Central memory CD8-positive, alpha-beta T cell (primary cell): ENCODE data around the gene APBA2.

Source experiments
- ATAC-seq: fragments of 150-1000 bp; cut with Tn5 transposase; replicated peaks from 2 replicates; pipeline ENCODE4 v1.10.0; 2022; ENCODE audit warnings: mild to moderate bottlenecking, moderate FRiP score, moderate number of reproducible peaks; ENCODE audit not compliant: poor library complexity, severe bottlenecking; ENCODE audit errors: extremely low read depth
- DNase-seq, 2 donors: peaks; one replicate each; pipeline ENCODE4 v3.0.0; 2021; ENCODE audit warnings: low spot score in 2 of 2
- H3K27ac Mint-ChIP-seq: one replicate; pipeline ENCODE4 v1.8.0; 2022; ENCODE audit warnings: low read depth, mild to moderate bottlenecking, moderate library complexity, mixed read lengths
- H3K27me3 Mint-ChIP-seq: one replicate; pipeline ENCODE4 v1.8.0; 2022; ENCODE audit warnings: mixed read lengths
- H3K36me3 Mint-ChIP-seq: one replicate; pipeline ENCODE4 v1.8.0; 2022; ENCODE audit warnings: mild to moderate bottlenecking, moderate library complexity, mixed read lengths; ENCODE audit not compliant: insufficient read depth
- H3K4me1 Mint-ChIP-seq: one replicate; pipeline ENCODE4 v1.8.0; 2022; ENCODE audit warnings: mixed read lengths
- H3K4me3 Mint-ChIP-seq: one replicate; pipeline ENCODE4 v1.8.0; 2022; ENCODE audit warnings: mild to moderate bottlenecking, moderate library complexity, mixed read lengths
- H3K9me3 Mint-ChIP-seq: one replicate; pipeline ENCODE4 v1.8.0; 2022; ENCODE audit warnings: mixed read lengths

APBA2 gene

GRCh38 chr15:29088666-29089065 lies 202.9 kb downstream of the APBA2 start:
- DNase-seq, result no peak
- Mint-ChIP-seq H3K4me1 (peaks cover 48% of the 10 kb centered on the region), H3K4me3 (no peak overlapping the region), H3K36me3 (peaks cover 10% of the 10 kb centered on the region), H3K9me3 (peaks cover 5% of the 10 kb centered on the region), H3K27me3 (no peaks in the 10 kb centered on the region), H3K27ac (peak overlapping the region; percentile 75)
- ATAC-seq, result no peak

- H3K9me3 Mint-ChIP-seq, result no peaks in the 10 kb centered on the region
- H3K4me3 Mint-ChIP-seq, result peak overlapping the region; percentile 74
- H3K4me1 Mint-ChIP-seq, result peaks cover 48% of the 10 kb centered on the region
- peaks cover 10% of the 10 kb centered on the region for H3K36me3 Mint-ChIP-seq
- H3K27me3 Mint-ChIP-seq, result no peaks in the 10 kb centered on the region
- peak in 1 of 2 donors; percentile 30 for DNase-seq
- peak; percentile 75 for ATAC-seq
- peak overlapping the region; percentile 75 for H3K27ac Mint-ChIP-seq
Measured at GRCh38 chr15:29089731-29090616, 204.2 kb downstream of the APBA2 start.

GRCh38 chr15:29090617-29091466 lies 205.1 kb downstream of the APBA2 start:
- Mint-ChIP-seq H3K27ac (peak overlapping the region; percentile 75), H3K36me3 (peaks cover 12% of the 10 kb centered on the region), H3K27me3 (no peaks in the 10 kb centered on the region), H3K9me3 (no peaks in the 10 kb centered on the region), H3K4me3 (peak overlapping the region; percentile 74), H3K4me1 (peaks cover 48% of the 10 kb centered on the region)
- peak; percentile 47 for ATAC-seq
- peak in 1 of 2 donors; percentile 37 for DNase-seq

GRCh38 chr15:29091666-29092065 lies 205.9 kb downstream of the APBA2 start:
- Mint-ChIP-seq H3K27ac (peak overlapping the region; percentile 75), H3K4me3 (no peak overlapping the region), H3K9me3 (no peaks in the 10 kb centered on the region), H3K36me3 (peaks cover 12% of the 10 kb centered on the region), H3K4me1 (peaks cover 48% of the 10 kb centered on the region), H3K27me3 (no peaks in the 10 kb centered on the region)
- DNase-seq (no peak), ATAC-seq (no peak)

- Mint-ChIP-seq H3K27ac (no peak overlapping the region), H3K36me3 (peaks cover 12% of the 10 kb centered on the region), H3K4me3 (no peak overlapping the region), H3K9me3 (no peaks in the 10 kb centered on the region), H3K27me3 (no peaks in the 10 kb centered on the region), H3K4me1 (peaks cover 40% of the 10 kb centered on the region)
- ATAC-seq (no peak), DNase-seq (no peak)
Measured at GRCh38 chr15:29092376-29093064, 206.7 kb downstream of the APBA2 start.

GRCh38 chr15:29093065-29093435 lies 207.3 kb downstream of the APBA2 start:
- H3K27me3 Mint-ChIP-seq, result no peaks in the 10 kb centered on the region
- no peaks in the 10 kb centered on the region for H3K9me3 Mint-ChIP-seq
- no peak overlapping the region for H3K4me3 Mint-ChIP-seq
- H3K36me3 Mint-ChIP-seq, result peaks cover 12% of the 10 kb centered on the region
- no peak overlapping the region for H3K27ac Mint-ChIP-seq
- DNase-seq, result no peak
- ATAC-seq, result no peak
- peaks cover 34% of the 10 kb centered on the region for H3K4me1 Mint-ChIP-seq

- Mint-ChIP-seq H3K9me3 (no peaks in the 10 kb centered on the region), H3K4me3 (no peak overlapping the region), H3K27ac (no peak overlapping the region), H3K27me3 (no peaks in the 10 kb centered on the region), H3K36me3 (peaks cover 12% of the 10 kb centered on the region), H3K4me1 (peaks cover 27% of the 10 kb centered on the region)
- DNase-seq (no peak), ATAC-seq (no peak)
Measured at GRCh38 chr15:29093696-29094343, 208.0 kb downstream of the APBA2 start.

GRCh38 chr15:29094711-29095110 lies 208.9 kb downstream of the APBA2 start:
- H3K27ac Mint-ChIP-seq, result no peak overlapping the region

GRCh38 chr15:29095746-29096145 lies 210.0 kb downstream of the APBA2 start:
- Mint-ChIP-seq H3K27me3 (no peaks in the 10 kb centered on the region), H3K4me3 (no peak overlapping the region), H3K9me3 (no peaks in the 10 kb centered on the region), H3K4me1 (peaks cover 8% of the 10 kb centered on the region), H3K36me3 (peaks cover 10% of the 10 kb centered on the region), H3K27ac (no peak overlapping the region)
- DNase-seq (no peak), ATAC-seq (no peak)

More at GRCh38 chr15:29094711-29095110, 208.9 kb downstream of the APBA2 start:
- Mint-ChIP-seq H3K4me3 (no peak overlapping the region), H3K4me1 (peaks cover 18% of the 10 kb centered on the region), H3K9me3 (no peaks in the 10 kb centered on the region), H3K36me3 (peaks cover 12% of the 10 kb centered on the region), H3K27me3 (no peaks in the 10 kb centered on the region)
- DNase-seq, result no peak
- no peak for ATAC-seq

GRCh38 chr15:29097168-29097567 lies 211.4 kb downstream of the APBA2 start:
- Mint-ChIP-seq H3K36me3 (peaks cover 11% of the 10 kb centered on the region), H3K4me1 (no peaks in the 10 kb centered on the region), H3K27ac (no peak overlapping the region), H3K9me3 (no peaks in the 10 kb centered on the region), H3K27me3 (no peaks in the 10 kb centered on the region), H3K4me3 (no peak overlapping the region)
- no peak for ATAC-seq
- no peak for DNase-seq

GRCh38 chr15:29097971-29098370 lies 212.2 kb downstream of the APBA2 start:
- Mint-ChIP-seq H3K36me3 (peaks cover 8% of the 10 kb centered on the region), H3K4me3 (no peak overlapping the region), H3K9me3 (no peaks in the 10 kb centered on the region), H3K27me3 (no peaks in the 10 kb centered on the region), H3K27ac (no peak overlapping the region), H3K4me1 (no peaks in the 10 kb centered on the region)
- DNase-seq, result no peak
- ATAC-seq, result no peak

GRCh38 chr15:29098652-29099051 lies 212.9 kb downstream of the APBA2 start:
- DNase-seq (no peak), ATAC-seq (no peak)
- Mint-ChIP-seq H3K36me3 (peaks cover 7% of the 10 kb centered on the region), H3K27ac (no peak overlapping the region), H3K4me1 (no peaks in the 10 kb centered on the region), H3K27me3 (no peaks in the 10 kb centered on the region), H3K9me3 (no peaks in the 10 kb centered on the region), H3K4me3 (no peak overlapping the region)
